Osteoblast (primary cell): ENCODE results near the gene POLR3C. TPM values are rescaled to one million over a fixed set of nuclear protein-coding genes. Genes with fewer than 3 reads are reported as not detected.

ENCODE experiments used
- DNase-seq: peaks from one replicate; pipeline ENCODE4 v3.0.0; 2011; ENCODE audit warnings: low spot score, mixed read lengths; ENCODE audit not compliant: insufficient read length; ENCODE audit errors: missing footprints
- H2AFZ ChIP-seq: 2 replicates; pipeline ENCODE4 v1.6.0; 2011; ENCODE audit warnings: mild to moderate bottlenecking, low read length
- H3K27ac ChIP-seq: 2 replicates; pipeline ENCODE4 v1.5.1; 2011; ENCODE audit warnings: mild to moderate bottlenecking, low read depth, low read length, moderate library complexity
- H3K27me3 ChIP-seq: 2 replicates; pipeline ENCODE4 v1.6.0; 2012; ENCODE audit warnings: mild to moderate bottlenecking, control low read depth, inconsistent platforms, low read length, moderate library complexity; ENCODE audit not compliant: insufficient read depth
- H3K36me3 ChIP-seq: 2 replicates; pipeline ENCODE4 v1.5.1; 2011; ENCODE audit warnings: mild to moderate bottlenecking, low read length, control low read depth, moderate library complexity; ENCODE audit not compliant: insufficient read depth
- H3K4me1 ChIP-seq: 2 replicates; pipeline ENCODE4 v1.5.1; 2011; ENCODE audit warnings: mild to moderate bottlenecking, low read length, control low read depth, moderate library complexity; ENCODE audit not compliant: insufficient read depth
- H3K4me2 ChIP-seq: 2 replicates; pipeline ENCODE4 v1.6.0; 2011; ENCODE audit warnings: mild to moderate bottlenecking, low read length; ENCODE audit not compliant: insufficient read depth
- H3K4me3 ChIP-seq: fragments of 200-600 bp; sonication (generic); 3 replicates; pipeline ENCODE4 v1.5.1; 2012; ENCODE audit warnings: mild to moderate bottlenecking, low read length, inconsistent platforms; ENCODE audit not compliant: insufficient read depth
- H3K79me2 ChIP-seq: 2 replicates; pipeline ENCODE4 v1.6.0; 2012; ENCODE audit warnings: mild to moderate bottlenecking, low read length, control low read depth, inconsistent platforms; ENCODE audit not compliant: insufficient read depth
- H3K9me3 ChIP-seq: 2 replicates; pipeline ENCODE4 v1.5.1; 2011; ENCODE audit warnings: low read depth, low read length, control low read depth
- H4K20me1 ChIP-seq: 2 replicates; pipeline ENCODE4 v1.6.0; 2012; ENCODE audit warnings: mild to moderate bottlenecking, low read length, control low read depth; ENCODE audit not compliant: insufficient read depth
- CTCF ChIP-seq: IDR thresholded peaks from 2 replicates; pipeline ENCODE4 v1.5.1; 2011; ENCODE audit warnings: mild to moderate bottlenecking, low read depth, low read length, moderate library complexity; ENCODE audit errors: extremely low read depth
- total RNA-seq: library from RNA; depleted of rRNA; stranded (reverse); fragments of >200 nt; gene quantifications from 2 replicates; pipeline ENCODE4 v1.2.3, GENCODE V29; 2012

Gene POLR3C
- total RNA-seq, 1 donor, result 54.3 TPM

- Histone ChIP-seq H3K79me2 (no peaks in the 10 kb centered on the region), H3K36me3 (no peaks in the 10 kb centered on the region), H3K4me1 (peaks cover 39% of the 10 kb centered on the region), H3K9me3 (no peaks in the 10 kb centered on the region), H3K4me2 (no peak overlapping the region), H3K27me3 (no peaks in the 10 kb centered on the region), H4K20me1 (no peaks in the 10 kb centered on the region), H2AFZ (no peak overlapping the region), H3K4me3 (no peak overlapping the region), H3K27ac (no peak overlapping the region)
- DNase-seq, result no peak
- TF ChIP-seq CTCF, result no peak
These were observed 65.7 kb downstream of the POLR3C start for GRCh38 chr1:145889722-145890121.

GRCh38 chr1:145891143-145891542, 67.1 kb downstream of the POLR3C start:
- peak overlapping the region; percentile 85 for H3K4me2 ChIP-seq
- TF ChIP-seq CTCF, result no peak

GRCh38 chr1:145891587-145892485, 67.8 kb downstream of the POLR3C start:
- Histone ChIP-seq H3K9me3 (no peaks in the 10 kb centered on the region), H2AFZ (peak overlapping the region; percentile 64), H3K4me1 (peaks cover 28% of the 10 kb centered on the region), H3K79me2 (no peaks in the 10 kb centered on the region), H3K36me3 (no peaks in the 10 kb centered on the region), H3K4me2 (peak overlapping the region; percentile 85), H3K27me3 (no peaks in the 10 kb centered on the region), H3K4me3 (peak overlapping the region; percentile 46), H4K20me1 (no peaks in the 10 kb centered on the region), H3K27ac (peak overlapping the region; percentile 93)
- peak; percentile 99 for TF ChIP-seq CTCF
- peak; percentile 97 for DNase-seq

More at GRCh38 chr1:145891143-145891542, 67.1 kb downstream of the POLR3C start:
- Histone ChIP-seq H3K4me1 (peaks cover 30% of the 10 kb centered on the region), H4K20me1 (no peaks in the 10 kb centered on the region), H3K9me3 (no peaks in the 10 kb centered on the region), H3K79me2 (no peaks in the 10 kb centered on the region), H2AFZ (peak overlapping the region; percentile 64), H3K27me3 (no peaks in the 10 kb centered on the region), H3K4me3 (peak overlapping the region; percentile 40), H3K27ac (peak overlapping the region; percentile 93), H3K36me3 (no peaks in the 10 kb centered on the region)
- no peak for DNase-seq

GRCh38 chr1:145892486-145893087, 68.6 kb downstream of the POLR3C start:
- Histone ChIP-seq H2AFZ (peak overlapping the region; percentile 64), H3K79me2 (no peaks in the 10 kb centered on the region), H3K9me3 (no peaks in the 10 kb centered on the region), H3K4me2 (peak overlapping the region; percentile 85), H3K36me3 (peaks cover 6% of the 10 kb centered on the region), H3K27ac (peak overlapping the region; percentile 93), H3K4me1 (peaks cover 28% of the 10 kb centered on the region), H4K20me1 (no peaks in the 10 kb centered on the region), H3K27me3 (no peaks in the 10 kb centered on the region), H3K4me3 (peak overlapping the region; percentile 46)
- peak; percentile 86 for DNase-seq
- TF ChIP-seq CTCF, result no peak
